ENCODE measurements around the gene SLC6A6. TPM values are rescaled to one million over a fixed set of nuclear protein-coding genes. Genes with fewer than 3 reads are reported as not detected.

SLC6A6 gene
- total and polyA plus RNA-seq, 2 donors (not counting 1 experiment from before 2014, with no cell fraction given), result 8.9 to 24.0 TPM

GRCh38 chr3:14430053-14430452 is 27.6 kb downstream of the SLC6A6 start:
- H3K9ac ChIP-seq (ENCODE audit: insufficient read depth, low read length), result no peak overlapping the region
- no peaks in the 10 kb centered on the region for H3K9me3 ChIP-seq (ENCODE audit: control insufficient read depth, insufficient read depth, low read depth, low read length)
- H3K4me3 ChIP-seq (replicated peaks in 1 of 4; ENCODE audit: control extremely low read depth in 1 of 4, insufficient read depth in 1 of 4, low read depth in 3 of 4, low read length in 4 of 4), result no peak overlapping the region
- H3K4me1 ChIP-seq (ENCODE audit: control insufficient read depth, extremely low read depth, insufficient read depth, low read length), result peaks cover 26% of the 10 kb centered on the region
- TF ChIP-seq EZH2 (IDR thresholded peaks at IDR 0.05; ENCODE audit: low read length, missing control alignments) (no peak), CTCF (conservative IDR thresholded peaks at IDR 0.05 in 1 of 2, IDR thresholded peaks at IDR 0.05 in 1 of 2; ENCODE audit: low read depth in 1 of 2, low read length in 2 of 2) (no peak)
- H3K4me2 ChIP-seq (ENCODE audit: extremely low read depth, insufficient read depth, low read length), result no peak overlapping the region
- no peak overlapping the region for H3K27ac ChIP-seq (ENCODE audit: insufficient read depth, low read length)
- DNase-seq (ENCODE audit: low read depth in 2 of 2), result no peak
- no peaks in the 10 kb centered on the region for H4K20me1 ChIP-seq (ENCODE audit: control insufficient read depth, extremely low read depth, insufficient read depth, low read length)
- no peaks in the 10 kb centered on the region for H3K79me2 ChIP-seq (ENCODE audit: control insufficient read depth, insufficient read depth, low read length)
- no peaks in the 10 kb centered on the region for H3K36me3 ChIP-seq (ENCODE audit: control insufficient read depth, insufficient read depth, low read length)
- no peak overlapping the region for H2AFZ ChIP-seq (ENCODE audit: low read length)
- no peaks in the 10 kb centered on the region for H3K27me3 ChIP-seq (ENCODE audit: control insufficient read depth, insufficient read depth, low read length)

- no peak for TF ChIP-seq EZH2 (IDR thresholded peaks at IDR 0.05; ENCODE audit: low read length, missing control alignments)
- no peaks in the 10 kb centered on the region for H4K20me1 ChIP-seq (ENCODE audit: control insufficient read depth, extremely low read depth, insufficient read depth, low read length)
- no peak overlapping the region for H3K4me2 ChIP-seq (ENCODE audit: extremely low read depth, insufficient read depth, low read length)
- H2AFZ ChIP-seq (ENCODE audit: low read length), result no peak overlapping the region
- H3K4me1 ChIP-seq (ENCODE audit: control insufficient read depth, extremely low read depth, insufficient read depth, low read length), result peaks cover 26% of the 10 kb centered on the region
- no peak for DNase-seq (ENCODE audit: low read depth in 2 of 2)
- H3K9ac ChIP-seq (ENCODE audit: insufficient read depth, low read length), result no peak overlapping the region
- H3K27me3 ChIP-seq (ENCODE audit: control insufficient read depth, insufficient read depth, low read length), result no peaks in the 10 kb centered on the region
- no peak overlapping the region for H3K27ac ChIP-seq (ENCODE audit: insufficient read depth, low read length)
- no peaks in the 10 kb centered on the region for H3K79me2 ChIP-seq (ENCODE audit: control insufficient read depth, insufficient read depth, low read length)
- H3K4me3 ChIP-seq (replicated peaks in 1 of 4; ENCODE audit: control extremely low read depth in 1 of 4, insufficient read depth in 1 of 4, low read depth in 3 of 4, low read length in 4 of 4), result no peak overlapping the region
- H3K9me3 ChIP-seq (ENCODE audit: control insufficient read depth, insufficient read depth, low read depth, low read length), result no peaks in the 10 kb centered on the region
- no peaks in the 10 kb centered on the region for H3K36me3 ChIP-seq (ENCODE audit: control insufficient read depth, insufficient read depth, low read length)
Observed at GRCh38 chr3:14430706-14431451, 28.5 kb downstream of the SLC6A6 start.

DNA sequence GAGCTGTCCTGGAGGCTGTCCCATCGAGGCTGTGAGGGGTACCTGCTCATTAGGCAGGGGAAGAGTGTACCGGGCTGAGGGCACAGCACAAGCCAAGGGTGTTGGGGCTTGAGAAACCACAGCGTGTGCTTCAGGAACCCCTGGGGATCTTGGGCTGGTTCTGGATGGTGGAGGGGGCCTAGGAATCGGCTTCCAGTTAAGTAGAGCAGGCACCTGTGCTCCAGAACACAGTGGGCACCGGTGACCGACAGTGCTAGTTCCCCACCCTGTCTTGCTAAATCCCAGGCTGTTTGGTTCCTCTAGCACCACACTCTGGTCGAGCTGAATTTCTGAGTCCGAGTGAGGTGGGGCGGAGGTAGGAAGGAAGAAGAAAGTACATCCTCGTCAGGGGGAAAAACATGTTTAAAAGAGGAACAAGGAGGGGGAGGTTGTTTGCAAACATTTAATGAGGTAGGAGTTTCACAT is 29.1 kb downstream of the SLC6A6 start:
- Histone ChIP-seq H3K9ac (ENCODE audit: insufficient read depth, low read length) (no peak overlapping the region), H4K20me1 (ENCODE audit: control insufficient read depth, extremely low read depth, insufficient read depth, low read length) (no peaks in the 10 kb centered on the region), H3K4me2 (ENCODE audit: extremely low read depth, insufficient read depth, low read length) (no peak overlapping the region), H3K4me3 (replicated peaks in 1 of 4; ENCODE audit: control extremely low read depth in 1 of 4, insufficient read depth in 1 of 4, low read depth in 3 of 4, low read length in 4 of 4) (no peak overlapping the region), H2AFZ (ENCODE audit: low read length) (no peak overlapping the region), H3K27me3 (ENCODE audit: control insufficient read depth, insufficient read depth, low read length) (no peaks in the 10 kb centered on the region), H3K36me3 (ENCODE audit: control insufficient read depth, insufficient read depth, low read length) (no peaks in the 10 kb centered on the region), H3K27ac (ENCODE audit: insufficient read depth, low read length) (peak overlapping the region; percentile 61), H3K9me3 (ENCODE audit: control insufficient read depth, insufficient read depth, low read depth, low read length) (no peaks in the 10 kb centered on the region), H3K4me1 (ENCODE audit: control insufficient read depth, extremely low read depth, insufficient read depth, low read length) (peaks cover 26% of the 10 kb centered on the region), H3K79me2 (ENCODE audit: control insufficient read depth, insufficient read depth, low read length) (no peaks in the 10 kb centered on the region)
- TF ChIP-seq EZH2 (IDR thresholded peaks at IDR 0.05; ENCODE audit: low read length, missing control alignments) (no peak), CTCF (conservative IDR thresholded peaks at IDR 0.05 in 1 of 2, IDR thresholded peaks at IDR 0.05 in 1 of 2; ENCODE audit: low read depth in 1 of 2, low read length in 2 of 2) (no peak)
- DNase-seq (ENCODE audit: low read depth in 2 of 2), result no peak
